Panc1 (cell line): ENCODE results near the gene NXF2. TPM values are rescaled to one million over a fixed set of nuclear protein-coding genes. Genes with fewer than 3 reads are reported as not detected.

Experiments
- ATAC-seq: fragments of 200-7000 bp; cut with Tn5 transposase; 2 replicates; pipeline ENCODE4 v1.9.1; 2020; ENCODE audit warnings: mild to moderate bottlenecking, moderate library complexity
- BruUV-seq: library from RNA; stranded (reverse); fragments of 400-500 nt; replicated peaks from 2 replicates; lab custom pipeline; 2021; lab: Mats Ljungman, UMichigan
- CTCF ChIA-PET: fragments of 300-600 bp; sonication (Branson Sonifier 250); formaldehyde crosslinking; loops from one replicate; lab custom pipeline; 2022; ENCODE audit warnings: antibody characterized with exemption; lab: Charles Lee
- POLR2A ChIA-PET: fragments of 300-600 bp; sonication (Branson Sonifier 250); formaldehyde crosslinking; loops from one replicate; lab custom pipeline; 2022; ENCODE audit warnings: antibody characterized with exemption; lab: Charles Lee
- DNase-seq: peaks from one replicate; pipeline ENCODE4 v3.0.0-alpha.2; 2010; ENCODE audit warnings: low read depth, low spot score
- H3K27ac ChIP-seq: 2 replicates; pipeline ENCODE4 v1.5.1; 2011; ENCODE audit warnings: mild to moderate bottlenecking, low read length, inconsistent platforms
- H3K27me3 ChIP-seq: fragments of 200-500 bp; sonication (Bioruptor generic); 2 replicates; pipeline ENCODE4 v1.6.0; 2014; ENCODE audit warnings: low read length, inconsistent platforms; ENCODE audit not compliant: control insufficient read depth, insufficient read depth
- H3K36me3 ChIP-seq: fragments of 200-500 bp; sonication (Bioruptor generic); 2 replicates; pipeline ENCODE4 v1.5.1; 2014; ENCODE audit warnings: inconsistent platforms, mild to moderate bottlenecking, low read length, moderate library complexity; ENCODE audit not compliant: control insufficient read depth, insufficient read depth
- H3K4me1 ChIP-seq: 2 replicates; pipeline ENCODE4 v1.5.1; 2011; ENCODE audit warnings: inconsistent platforms, mild to moderate bottlenecking, low read length, moderate library complexity; ENCODE audit not compliant: control insufficient read depth, insufficient read depth
- H3K4me3 ChIP-seq, 2 experiments: 2 replicates each; pipeline ENCODE4 v1.5.1; 2011 to 2012; ENCODE audit warnings: low read depth in 2 of 2, low read length in 2 of 2, mild to moderate bottlenecking in 2 of 2, inconsistent platforms in 1 of 2, moderate library complexity in 1 of 2
- H3K9me3 ChIP-seq: fragments of 200-500 bp; sonication (Bioruptor generic); 2 replicates; pipeline ENCODE4 v1.5.1; 2014; ENCODE audit warnings: low read depth, mild to moderate bottlenecking, inconsistent platforms, low read length, moderate library complexity; ENCODE audit not compliant: control insufficient read depth, insufficient read depth
- POLR2AphosphoS5 ChIP-seq: IDR thresholded peaks from 2 replicates; pipeline ENCODE4 v1.6.1; 2012; ENCODE audit warnings: mild to moderate bottlenecking, low read depth, low read length, moderate library complexity
- SIN3A ChIP-seq: IDR thresholded peaks from 2 replicates; pipeline ENCODE4 v1.6.1; 2012; ENCODE audit warnings: low read depth, mild to moderate bottlenecking, low read length, moderate library complexity, borderline replicate concordance; ENCODE audit not compliant: insufficient read depth
- TCF7L2 ChIP-seq: IDR thresholded peaks from 2 replicates; pipeline ENCODE4 v1.6.1; 2011; ENCODE audit warnings: mild to moderate bottlenecking, low read depth, low read length, inconsistent platforms
- in situ Hi-C: cut with HindIII; loops from 2 replicates; pipeline ENCODE4 v1.10.0; 2016; ENCODE audit warnings: low sequenced_read_pairs, low pct_unique_long_range_greater_than_20kb
- intact Hi-C: fragments of 100-400 bp; cut with micrococcal nuclease; formaldehyde crosslinking; loops from one replicate; pipeline ENCODE4 v1.10.0; 2022; ENCODE audit not compliant: unreplicated experiment
- total RNA-seq: library from RNA; stranded (reverse); gene quantifications from one replicate; pipeline ENCODE4 v1.2.1, GENCODE V29; 2021; ENCODE audit not compliant: unreplicated experiment
- TF ChIP-seq, protein P1 (sequence below), 2 experiments: IDR thresholded peaks; 2 replicates each; pipeline ENCODE4 v1.6.1; 2011 to 2012; ENCODE audit warnings: low read depth in 2 of 2, control low read depth in 1 of 2, low read length in 1 of 2, mild to moderate bottlenecking in 1 of 2, moderate library complexity in 1 of 2; ENCODE audit not compliant: insufficient read depth in 1 of 2
- TF ChIP-seq, protein P2 (sequence below): fragments of 450-650 bp; IDR thresholded peaks from 2 replicates; pipeline ENCODE4 v1.5.1; 2017; ENCODE audit warnings: mild to moderate bottlenecking

NXF2 gene
- total RNA-seq, 1 experiment from 2014 or later: not detected

DNA sequence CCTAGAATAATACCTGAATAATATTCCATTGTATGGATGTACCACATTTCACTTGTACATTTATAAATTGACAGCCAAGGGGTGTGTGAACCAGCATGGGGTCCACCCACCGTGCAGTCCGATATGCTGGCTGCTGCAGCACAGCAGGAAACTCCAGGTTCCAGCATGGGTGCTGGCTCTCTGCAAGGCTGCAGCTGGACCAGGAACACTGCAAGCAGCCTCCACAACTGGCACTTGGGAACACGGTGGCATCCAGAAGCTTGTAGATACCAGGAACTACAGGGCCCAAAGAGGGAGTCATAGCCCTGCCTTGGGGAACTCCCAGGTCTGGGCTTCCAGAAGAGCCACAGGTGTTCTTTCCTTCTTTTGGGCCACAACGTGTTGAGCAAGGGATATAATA is 91.2 kb downstream of the NXF2 start:
- in situ Hi-C loops: no loop called here
- TF ChIP-seq, protein P1, sequence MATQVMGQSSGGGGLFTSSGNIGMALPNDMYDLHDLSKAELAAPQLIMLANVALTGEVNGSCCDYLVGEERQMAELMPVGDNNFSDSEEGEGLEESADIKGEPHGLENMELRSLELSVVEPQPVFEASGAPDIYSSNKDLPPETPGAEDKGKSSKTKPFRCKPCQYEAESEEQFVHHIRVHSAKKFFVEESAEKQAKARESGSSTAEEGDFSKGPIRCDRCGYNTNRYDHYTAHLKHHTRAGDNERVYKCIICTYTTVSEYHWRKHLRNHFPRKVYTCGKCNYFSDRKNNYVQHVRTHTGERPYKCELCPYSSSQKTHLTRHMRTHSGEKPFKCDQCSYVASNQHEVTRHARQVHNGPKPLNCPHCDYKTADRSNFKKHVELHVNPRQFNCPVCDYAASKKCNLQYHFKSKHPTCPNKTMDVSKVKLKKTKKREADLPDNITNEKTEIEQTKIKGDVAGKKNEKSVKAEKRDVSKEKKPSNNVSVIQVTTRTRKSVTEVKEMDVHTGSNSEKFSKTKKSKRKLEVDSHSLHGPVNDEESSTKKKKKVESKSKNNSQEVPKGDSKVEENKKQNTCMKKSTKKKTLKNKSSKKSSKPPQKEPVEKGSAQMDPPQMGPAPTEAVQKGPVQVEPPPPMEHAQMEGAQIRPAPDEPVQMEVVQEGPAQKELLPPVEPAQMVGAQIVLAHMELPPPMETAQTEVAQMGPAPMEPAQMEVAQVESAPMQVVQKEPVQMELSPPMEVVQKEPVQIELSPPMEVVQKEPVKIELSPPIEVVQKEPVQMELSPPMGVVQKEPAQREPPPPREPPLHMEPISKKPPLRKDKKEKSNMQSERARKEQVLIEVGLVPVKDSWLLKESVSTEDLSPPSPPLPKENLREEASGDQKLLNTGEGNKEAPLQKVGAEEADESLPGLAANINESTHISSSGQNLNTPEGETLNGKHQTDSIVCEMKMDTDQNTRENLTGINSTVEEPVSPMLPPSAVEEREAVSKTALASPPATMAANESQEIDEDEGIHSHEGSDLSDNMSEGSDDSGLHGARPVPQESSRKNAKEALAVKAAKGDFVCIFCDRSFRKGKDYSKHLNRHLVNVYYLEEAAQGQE (IDR thresholded peaks at IDR 0.05; ENCODE audit: insufficient read depth in 1 of 2, low read depth in 2 of 2, low read length in 1 of 2): no peak
- no peak for ATAC-seq
- DNase-seq: no peak
- Histone ChIP-seq H3K9me3 (no peaks in the 10 kb centered on the region), H3K36me3 (no peaks in the 10 kb centered on the region), H3K27me3 (no peaks in the 10 kb centered on the region), H3K4me3 (no peak overlapping the region), H3K4me1 (no peaks in the 10 kb centered on the region), H3K27ac (no peak overlapping the region)
- CTCF ChIA-PET: no interaction called here
- BruUV-seq: no TSS peak
- intact Hi-C loops: no loop called here
- POLR2A ChIA-PET: no interaction called here

DNA sequence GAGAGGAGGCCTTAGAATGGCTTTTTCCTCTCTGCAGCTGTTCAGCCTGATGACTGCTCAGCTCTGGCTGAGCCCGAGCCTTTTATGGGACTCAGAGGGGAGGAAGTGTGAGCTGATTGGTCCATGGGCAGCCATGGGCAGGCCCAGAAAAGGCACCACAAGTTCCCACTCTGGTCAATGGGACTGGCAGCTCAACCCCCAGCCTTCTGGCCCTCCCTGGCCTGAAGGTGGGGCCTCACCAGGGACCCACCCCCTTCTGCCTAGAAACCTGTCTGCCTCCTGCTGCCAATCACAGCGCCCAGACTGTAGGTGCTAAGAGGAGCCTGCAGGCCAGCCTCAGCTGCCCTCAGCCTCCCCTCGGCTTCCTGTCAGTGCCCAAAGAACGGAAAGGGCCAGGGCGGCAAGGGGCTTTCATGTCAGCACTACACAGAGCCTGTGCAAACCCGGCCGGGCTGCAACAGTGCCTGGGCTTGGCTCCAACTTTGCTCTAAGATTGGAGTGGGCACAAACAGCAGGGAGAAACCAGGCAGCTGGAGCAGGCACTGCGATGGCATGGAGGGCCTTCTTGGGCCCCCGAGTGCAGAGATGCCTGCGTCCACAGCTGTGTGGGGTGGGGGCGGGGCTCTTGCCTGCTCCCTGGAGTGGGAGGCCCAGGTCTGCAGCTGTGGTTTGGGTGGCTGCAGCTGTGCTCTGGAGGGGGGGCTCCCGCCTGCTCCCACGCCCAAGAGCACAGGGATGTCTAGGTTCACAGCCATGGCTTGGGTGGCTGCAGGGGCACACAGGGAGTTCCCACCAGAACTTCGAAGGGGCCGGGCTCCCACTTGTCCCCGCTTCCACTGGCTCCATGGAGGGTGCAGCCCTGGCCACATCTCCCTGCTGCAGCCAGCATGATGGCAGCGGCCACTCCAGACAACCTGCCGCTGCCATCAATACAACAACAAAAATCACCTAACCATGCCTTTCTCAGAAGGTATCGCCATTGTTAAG is 92.6 kb downstream of the NXF2 start:
- ChIA-PET POLR2A (no interaction called here), CTCF (no interaction called here)
- intact Hi-C loops (no loop called here), in situ Hi-C loops (no loop called here)
- H3K27me3 ChIP-seq: no peaks in the 10 kb centered on the region
- H3K27ac ChIP-seq: no peak overlapping the region
- ATAC-seq: no peak
- no TSS peak for BruUV-seq
- TF ChIP-seq, protein P1 (IDR thresholded peaks at IDR 0.05; ENCODE audit: insufficient read depth in 1 of 2, low read depth in 2 of 2, low read length in 1 of 2): no peak
- TF ChIP-seq SIN3A: no peak
- TF ChIP-seq, protein P2, sequence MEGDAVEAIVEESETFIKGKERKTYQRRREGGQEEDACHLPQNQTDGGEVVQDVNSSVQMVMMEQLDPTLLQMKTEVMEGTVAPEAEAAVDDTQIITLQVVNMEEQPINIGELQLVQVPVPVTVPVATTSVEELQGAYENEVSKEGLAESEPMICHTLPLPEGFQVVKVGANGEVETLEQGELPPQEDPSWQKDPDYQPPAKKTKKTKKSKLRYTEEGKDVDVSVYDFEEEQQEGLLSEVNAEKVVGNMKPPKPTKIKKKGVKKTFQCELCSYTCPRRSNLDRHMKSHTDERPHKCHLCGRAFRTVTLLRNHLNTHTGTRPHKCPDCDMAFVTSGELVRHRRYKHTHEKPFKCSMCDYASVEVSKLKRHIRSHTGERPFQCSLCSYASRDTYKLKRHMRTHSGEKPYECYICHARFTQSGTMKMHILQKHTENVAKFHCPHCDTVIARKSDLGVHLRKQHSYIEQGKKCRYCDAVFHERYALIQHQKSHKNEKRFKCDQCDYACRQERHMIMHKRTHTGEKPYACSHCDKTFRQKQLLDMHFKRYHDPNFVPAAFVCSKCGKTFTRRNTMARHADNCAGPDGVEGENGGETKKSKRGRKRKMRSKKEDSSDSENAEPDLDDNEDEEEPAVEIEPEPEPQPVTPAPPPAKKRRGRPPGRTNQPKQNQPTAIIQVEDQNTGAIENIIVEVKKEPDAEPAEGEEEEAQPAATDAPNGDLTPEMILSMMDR: no peak
- no peak for TF ChIP-seq POLR2AphosphoS5
- no peak for TF ChIP-seq TCF7L2
- H3K4me3 ChIP-seq: no peak overlapping the region
- no peaks in the 10 kb centered on the region for H3K36me3 ChIP-seq
- H3K9me3 ChIP-seq: no peaks in the 10 kb centered on the region
- DNase-seq: no peak
- H3K4me1 ChIP-seq: no peaks in the 10 kb centered on the region
